GM12865 (cell line): ENCODE data around the gene B3GALT6.

ENCODE experiments used
- DNase-seq: peaks from one replicate; pipeline ENCODE4 v3.0.0; 2010; ENCODE audit warnings: low read depth
- H3K4me3 ChIP-seq: 2 replicates; pipeline ENCODE4 v1.5.1; 2011; ENCODE audit warnings: mild to moderate bottlenecking, low read depth, low read length, control low read depth
- TF ChIP-seq, protein P1 (sequence below): IDR thresholded peaks from 2 replicates; pipeline ENCODE4 v1.5.1; 2011; ENCODE audit warnings: low read length, control low read depth, low read depth, inconsistent platforms; ENCODE audit not compliant: insufficient read depth; ENCODE audit errors: missing control alignments

The B3GALT6 gene

DNA sequence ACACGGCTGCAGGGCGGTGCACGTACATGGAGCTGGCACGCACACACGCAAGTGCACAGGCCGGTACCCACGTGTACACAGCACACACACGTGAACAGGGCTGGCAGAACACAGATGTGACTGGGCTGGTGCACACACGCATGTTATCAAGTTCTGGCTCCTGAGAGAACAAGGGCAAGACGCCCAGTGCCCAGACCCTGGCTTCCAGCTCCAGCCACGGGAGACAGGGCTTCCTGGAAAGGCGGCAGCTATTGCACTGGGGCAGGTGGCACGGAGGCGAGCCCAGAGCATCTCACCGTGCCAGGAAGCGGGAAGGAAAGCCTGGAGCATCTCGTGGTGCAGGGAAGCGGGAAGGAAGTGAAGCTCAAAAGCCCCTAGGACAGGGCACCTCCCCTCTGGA, 6.1 kb upstream of the B3GALT6 start:
- TF ChIP-seq, protein P1, sequence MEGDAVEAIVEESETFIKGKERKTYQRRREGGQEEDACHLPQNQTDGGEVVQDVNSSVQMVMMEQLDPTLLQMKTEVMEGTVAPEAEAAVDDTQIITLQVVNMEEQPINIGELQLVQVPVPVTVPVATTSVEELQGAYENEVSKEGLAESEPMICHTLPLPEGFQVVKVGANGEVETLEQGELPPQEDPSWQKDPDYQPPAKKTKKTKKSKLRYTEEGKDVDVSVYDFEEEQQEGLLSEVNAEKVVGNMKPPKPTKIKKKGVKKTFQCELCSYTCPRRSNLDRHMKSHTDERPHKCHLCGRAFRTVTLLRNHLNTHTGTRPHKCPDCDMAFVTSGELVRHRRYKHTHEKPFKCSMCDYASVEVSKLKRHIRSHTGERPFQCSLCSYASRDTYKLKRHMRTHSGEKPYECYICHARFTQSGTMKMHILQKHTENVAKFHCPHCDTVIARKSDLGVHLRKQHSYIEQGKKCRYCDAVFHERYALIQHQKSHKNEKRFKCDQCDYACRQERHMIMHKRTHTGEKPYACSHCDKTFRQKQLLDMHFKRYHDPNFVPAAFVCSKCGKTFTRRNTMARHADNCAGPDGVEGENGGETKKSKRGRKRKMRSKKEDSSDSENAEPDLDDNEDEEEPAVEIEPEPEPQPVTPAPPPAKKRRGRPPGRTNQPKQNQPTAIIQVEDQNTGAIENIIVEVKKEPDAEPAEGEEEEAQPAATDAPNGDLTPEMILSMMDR, result no peak
- no peak for DNase-seq
- H3K4me3 ChIP-seq, result no peak overlapping the region

DNA sequence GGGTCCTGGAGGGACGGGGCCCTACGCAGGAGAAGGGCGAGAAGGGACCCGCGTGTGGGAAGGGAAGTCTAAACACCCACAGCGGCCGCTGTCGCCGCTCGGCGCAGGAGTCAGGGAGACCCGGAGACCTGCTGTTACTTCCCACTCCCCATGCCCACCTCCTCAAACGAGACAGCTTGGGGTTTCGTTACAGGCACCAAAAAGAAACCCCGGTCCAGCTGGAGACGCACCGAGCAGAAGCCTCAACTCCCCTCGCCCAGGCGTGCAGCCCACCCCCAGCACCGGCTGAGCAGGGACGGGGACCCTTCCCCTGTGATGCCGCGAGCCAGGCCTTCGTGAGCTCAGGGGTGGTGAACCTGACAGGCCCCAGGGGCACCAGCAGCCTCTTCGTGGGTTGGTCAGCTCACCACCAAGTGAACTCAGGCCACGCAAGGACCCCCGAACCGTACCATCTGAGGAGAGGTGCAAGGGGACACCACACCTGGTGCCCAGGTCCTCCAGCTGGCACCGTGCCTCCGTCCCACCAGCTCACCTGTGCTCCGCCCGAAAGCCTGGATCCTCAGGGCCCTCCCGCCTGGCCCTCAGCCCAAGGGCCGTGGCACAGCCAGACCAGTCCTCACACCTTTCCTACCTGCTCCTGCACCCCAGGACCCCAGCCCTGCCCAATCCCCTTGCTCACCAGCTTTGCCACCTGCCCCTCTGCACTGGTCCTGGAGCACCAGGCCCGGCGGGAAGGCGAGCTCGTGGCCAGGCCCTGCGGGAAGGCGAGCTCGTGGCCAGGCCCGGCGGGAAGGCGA, 5.3 kb upstream of the B3GALT6 start:
- H3K4me3 ChIP-seq, result no peak overlapping the region
- DNase-seq, result no peak
- TF ChIP-seq, protein P1, result no peak

DNA sequence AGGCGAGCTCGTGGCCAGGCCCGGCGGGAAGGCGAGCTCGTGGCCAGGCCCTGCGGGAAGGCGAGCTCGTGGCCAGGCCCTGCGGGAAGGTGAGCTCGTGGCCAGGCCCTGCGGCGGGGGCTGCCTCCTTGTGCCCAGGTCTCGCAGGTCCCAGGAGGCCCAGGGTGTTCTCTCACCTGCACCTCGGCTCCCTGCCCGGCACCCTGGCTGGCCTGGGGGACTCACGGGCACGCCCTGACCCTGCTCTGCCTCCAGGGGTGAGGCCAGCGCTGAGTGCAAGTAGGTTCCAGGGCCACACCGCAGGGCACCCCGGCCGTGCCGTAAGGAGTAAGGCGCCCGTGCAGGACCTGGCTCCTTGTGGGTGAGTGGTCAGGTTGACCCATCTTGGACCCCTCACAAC, 4.7 kb upstream of the B3GALT6 start:
- no peak for DNase-seq
- H3K4me3 ChIP-seq, result no peak overlapping the region
- TF ChIP-seq, protein P1, result no peak

DNA sequence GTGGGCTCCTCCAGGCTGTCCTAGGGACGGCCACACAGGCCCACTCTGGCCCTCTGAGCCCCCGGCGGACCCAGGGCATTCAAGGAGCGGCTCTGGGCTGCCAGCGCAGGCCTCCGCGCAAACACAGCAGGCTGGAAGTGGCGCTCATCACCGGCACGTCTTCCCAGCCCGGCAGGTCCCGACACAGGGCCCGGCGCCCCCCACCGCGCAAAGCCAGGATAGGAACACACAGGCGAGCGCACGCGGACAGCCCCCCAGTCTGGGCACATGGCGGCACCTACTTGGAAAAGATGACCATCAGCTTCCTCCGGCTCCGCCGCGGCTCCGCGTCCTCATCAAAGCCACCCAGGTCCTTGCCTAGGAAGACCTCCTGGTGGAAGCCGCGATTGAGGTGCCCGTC, 3.9 kb upstream of the B3GALT6 start:
- DNase-seq, result no peak
- TF ChIP-seq, protein P1, result no peak
- no peak overlapping the region for H3K4me3 ChIP-seq

DNA sequence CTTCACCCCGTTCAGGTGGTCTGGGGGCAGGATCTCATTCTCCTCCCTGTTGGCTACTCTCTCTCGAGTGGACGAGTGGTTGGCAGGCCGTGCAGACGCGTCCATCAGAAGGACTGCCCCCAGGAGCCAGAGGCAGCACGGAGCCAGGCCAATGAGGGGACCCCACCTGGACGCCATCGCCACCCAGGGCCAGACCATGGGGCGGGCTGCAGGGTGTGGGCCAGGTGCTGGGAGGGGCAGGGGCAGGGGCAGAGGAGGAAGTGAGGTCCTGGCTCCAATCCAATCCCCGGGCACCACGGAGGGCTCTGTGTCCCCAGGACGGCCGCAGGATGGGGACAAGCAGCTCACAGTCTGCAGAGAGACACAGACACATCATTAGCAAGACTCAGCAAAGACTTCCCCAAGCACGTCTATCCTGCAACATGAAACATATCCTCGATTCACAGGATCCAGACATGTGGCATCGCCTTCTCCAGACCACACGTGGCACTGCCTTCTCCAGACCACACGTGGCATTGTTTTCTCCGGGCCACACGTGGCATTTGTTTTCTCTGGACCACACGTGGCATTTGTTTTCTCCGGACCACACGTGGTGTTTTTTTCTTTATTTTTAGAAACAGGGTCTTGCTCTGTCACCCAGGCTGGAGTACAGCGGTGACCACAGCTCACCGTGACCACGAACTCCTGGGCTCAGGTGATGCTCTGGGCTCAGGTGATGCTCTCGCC, 3.3 kb upstream of the B3GALT6 start:
- DNase-seq, result no peak
- H3K4me3 ChIP-seq, result no peak overlapping the region
- TF ChIP-seq, protein P1, result no peak

DNA sequence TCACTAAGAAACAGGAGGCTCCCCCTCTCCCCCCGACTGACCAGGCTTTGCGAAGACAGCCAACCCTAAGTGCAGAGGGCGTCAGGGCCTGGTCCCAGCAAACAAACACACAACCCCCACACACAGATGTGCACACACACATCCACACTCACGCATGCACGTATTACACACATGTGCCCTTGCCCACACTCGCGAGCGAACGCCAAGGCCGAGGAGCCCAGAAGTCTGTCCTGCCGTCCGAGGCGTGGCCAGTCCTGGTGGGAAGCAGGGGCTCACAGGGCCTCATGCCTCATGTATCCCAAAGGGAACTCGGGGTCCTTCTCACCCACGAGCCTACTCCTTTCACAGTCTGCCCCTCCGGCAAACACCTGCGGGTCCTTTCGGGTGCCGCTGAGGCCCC, 2.3 kb upstream of the B3GALT6 start:
- DNase-seq, result no peak
- no peak overlapping the region for H3K4me3 ChIP-seq
- TF ChIP-seq, protein P1, result no peak
